Measurements from ENCODE around the gene PORCN. TPM values are rescaled to one million over a fixed set of nuclear protein-coding genes. Genes with fewer than 3 reads are reported as not detected.

Gene PORCN
- total and polyA plus RNA-seq, 2 donors (not counting 3 experiments of a cell fraction or from before 2014, with no cell fraction given): 7.6 to 21.0 TPM

- no peaks in the 10 kb centered on the region for H3K9me1 ChIP-seq (replicated peaks; ENCODE audit: control insufficient read depth, extremely low read depth, insufficient read depth, low read length)
- intact Hi-C loops (cut with micrococcal nuclease) (loop anchor here (5.0 kb wide), 3 partner anchors 44 to 396 kb away; partner anchors contain the start of gene EBP), dilution Hi-C loops (cut with MboI; ENCODE audit: extremely low pct_ligation_motif_present, low sequenced_read_pairs) (no loop called here)
- H3K27ac ChIP-seq (ENCODE audit: insufficient read depth, low read depth, low read length): no peak overlapping the region
- H3K9me3 ChIP-seq (replicated peaks; ENCODE audit: control insufficient read depth, insufficient read depth, low read length): no peaks in the 10 kb centered on the region
- ChIA-PET CTCF (no interaction called here), POLR2A (no interaction called here)
- TF ChIP-seq FOS (IDR thresholded peaks at IDR 0.05; ENCODE audit: borderline replicate concordance, insufficient read depth, low read length): no peak
- TF ChIP-seq CTCF (IDR thresholded peaks at IDR 0.05; ENCODE audit: extremely low read depth in 1 of 2, insufficient read depth in 1 of 2, low read depth in 1 of 2, low read length in 2 of 2): no peak
- no peak for TF ChIP-seq MYC (IDR thresholded peaks at IDR 0.05; ENCODE audit: low read depth, low read length)
- TF ChIP-seq POLR2AphosphoS5 (IDR thresholded peaks at IDR 0.05; ENCODE audit: insufficient read depth, low read depth, low read length): no peak
- TF ChIP-seq GATA2 (IDR thresholded peaks at IDR 0.05; ENCODE audit: insufficient read depth, insufficient read length, low read depth, low read length): no peak
- TF ChIP-seq EZH2 (IDR thresholded peaks at IDR 0.05; ENCODE audit: borderline replicate concordance, low read depth, low read length, severe bottlenecking): no peak
- TF ChIP-seq, protein P1, sequence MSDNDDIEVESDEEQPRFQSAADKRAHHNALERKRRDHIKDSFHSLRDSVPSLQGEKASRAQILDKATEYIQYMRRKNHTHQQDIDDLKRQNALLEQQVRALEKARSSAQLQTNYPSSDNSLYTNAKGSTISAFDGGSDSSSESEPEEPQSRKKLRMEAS (IDR thresholded peaks at IDR 0.05; ENCODE audit: insufficient read depth, insufficient read length): no peak
- TF ChIP-seq JUN (IDR thresholded peaks at IDR 0.05; ENCODE audit: borderline replicate concordance, insufficient read depth, insufficient read length, low read depth): no peak
- FAIRE-seq: no peak
- DNase-seq (ENCODE audit: low read depth, low spot score): no peak
- H4K20me1 ChIP-seq (replicated peaks; ENCODE audit: control insufficient read depth, extremely low read depth, insufficient read depth, low read length): no peaks in the 10 kb centered on the region
- no peak overlapping the region for H3K4me3 ChIP-seq (replicated peaks in 1 of 3; ENCODE audit: insufficient read depth in 1 of 3, low read depth in 1 of 3, low read length in 3 of 3)
- BruUV-seq (replicated peaks): no TSS peak
- peaks cover 34% of the 10 kb centered on the region for H3K79me2 ChIP-seq (ENCODE audit: control insufficient read depth, insufficient read depth, low read length)
- peaks cover 6% of the 10 kb centered on the region for H3K4me1 ChIP-seq (ENCODE audit: control insufficient read depth, extremely low read depth, insufficient read depth, low read length)
- no peaks in the 10 kb centered on the region for H3K27me3 ChIP-seq (ENCODE audit: control insufficient read depth in 2 of 2, insufficient read depth in 2 of 2, low read length in 2 of 2)
- H2AFZ ChIP-seq (ENCODE audit: low read depth, low read length): no peak overlapping the region
- H3K36me3 ChIP-seq (ENCODE audit: control insufficient read depth in 2 of 2, extremely low read depth in 1 of 2, insufficient read depth in 2 of 2, low read length in 2 of 2): peaks cover 0 to 7% of the 10 kb centered on the region in 2 experiments
- H3K9ac ChIP-seq (replicated peaks; ENCODE audit: extremely low read depth, insufficient read depth, low read length): no peak overlapping the region
- no peak overlapping the region for H3K4me2 ChIP-seq (ENCODE audit: insufficient read depth, low read length)
These were observed 30.6 kb upstream of the PORCN start for GRCh38 chrX:48477960-48478755.
